Measurements from ENCODE around the gene TMEM198. TPM values are rescaled to one million over a fixed set of nuclear protein-coding genes. Genes with fewer than 3 reads are reported as not detected.

TMEM198 gene
- total RNA-seq, 1 donor from 2014 or later, result 3.4 TPM

DNA sequence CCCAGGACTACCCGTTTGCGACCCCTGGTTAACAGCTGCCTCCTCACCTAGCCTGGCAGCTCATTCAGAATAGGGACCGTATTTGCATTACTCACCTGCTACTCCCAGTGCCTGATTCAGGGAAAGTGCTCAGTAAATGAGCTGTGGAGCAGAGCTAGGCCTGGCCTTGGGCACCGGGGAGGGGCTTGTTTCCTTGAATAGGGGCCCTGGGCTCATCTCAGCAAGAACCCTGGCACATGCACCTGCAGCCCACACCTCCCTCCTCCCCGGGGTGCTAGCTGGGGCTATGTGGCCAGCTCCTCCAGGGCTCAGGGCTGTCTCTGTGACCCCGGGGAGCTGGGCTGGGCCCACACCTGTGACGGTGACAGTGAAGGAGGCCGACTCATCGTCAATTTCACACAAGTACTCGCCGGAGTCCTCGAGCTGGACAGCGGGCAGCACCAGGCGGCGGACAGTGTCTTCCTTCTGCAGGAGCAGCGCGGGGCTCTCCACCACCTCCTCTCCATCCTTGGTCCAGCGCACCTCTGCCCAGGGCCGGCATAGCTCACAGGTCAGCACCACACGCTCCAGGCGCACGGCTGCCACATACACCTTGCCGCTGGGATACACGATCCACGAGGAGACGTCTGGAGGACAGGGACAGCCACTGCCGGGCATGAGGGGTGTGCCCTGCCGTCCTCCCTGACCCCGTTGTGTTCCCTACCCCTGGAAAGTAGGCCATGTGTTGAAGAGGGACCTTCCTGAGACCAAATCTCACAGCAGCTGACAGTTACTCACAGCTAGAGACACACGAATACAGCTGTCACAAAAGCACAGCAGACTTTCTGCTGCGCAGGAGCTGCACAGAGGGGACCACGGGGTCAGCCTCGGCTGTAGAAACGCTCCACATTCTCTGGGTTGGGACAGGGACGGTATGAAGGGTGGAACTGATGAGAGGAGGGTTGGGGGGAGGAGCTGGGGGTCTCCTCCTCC lies 18.5 kb downstream of the TMEM198 start:
- intact Hi-C loops (cut with micrococcal nuclease), result no loop called here
- Mint-ChIP-seq H3K4me1 (no peaks in the 10 kb centered on the region), H3K27ac (no peak overlapping the region), H3K4me3 (no peak overlapping the region), H3K36me3 (ENCODE audit: low read depth) (no peaks in the 10 kb centered on the region), H3K27me3 (peaks cover 3% of the 10 kb centered on the region), H3K9me3 (no peaks in the 10 kb centered on the region)
- DNase-seq, result no peak

- no peaks in the 10 kb centered on the region for H3K9me3 Mint-ChIP-seq
Observed at GRCh38 chr2:219563271-219563928, 19.6 kb downstream of the TMEM198 start.

DNA sequence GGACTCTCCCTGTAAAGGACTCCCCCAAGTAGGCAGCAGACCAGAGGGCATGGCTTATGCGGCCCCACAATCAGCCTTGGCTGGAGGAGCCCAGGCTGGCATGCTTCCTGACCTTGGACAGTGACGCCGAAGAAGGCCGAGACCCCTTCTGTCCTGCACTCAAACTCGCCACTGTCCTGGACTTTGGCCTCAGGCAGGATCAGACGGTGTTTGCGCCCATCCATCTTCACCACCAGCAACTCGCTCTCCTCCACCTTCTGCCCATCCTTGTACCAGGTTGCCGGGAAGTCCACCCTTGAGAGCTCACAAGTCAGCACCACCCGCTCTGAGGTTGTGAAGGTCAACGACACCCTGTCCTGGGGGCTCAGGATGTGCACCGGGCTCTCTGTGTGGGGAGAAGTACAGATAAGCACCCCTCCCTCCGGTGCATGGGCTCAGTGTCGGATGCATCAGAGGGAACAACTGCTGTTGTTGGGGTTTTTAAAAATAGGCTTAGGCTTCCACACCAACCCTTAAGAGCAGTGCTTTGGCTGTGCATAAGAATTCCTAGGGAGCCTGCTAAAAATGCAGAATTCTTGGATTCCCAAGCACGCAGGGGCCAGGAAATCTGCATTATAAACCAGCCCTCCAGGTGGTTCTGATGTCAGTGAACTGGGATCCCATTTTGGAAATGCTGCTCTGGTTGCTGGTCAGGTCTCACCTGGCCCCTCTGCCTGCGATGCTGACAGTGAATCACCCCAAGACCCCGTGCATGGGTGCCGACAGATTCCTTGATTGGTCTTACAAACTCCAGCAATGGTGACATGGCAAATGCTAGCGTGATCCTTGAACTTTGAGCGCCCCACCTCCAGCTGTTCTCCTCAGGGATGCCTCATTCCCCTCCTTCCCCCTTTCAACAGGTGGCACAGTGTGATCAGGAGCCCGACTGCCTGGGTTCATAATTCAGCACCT lies 21.6 kb downstream of the TMEM198 start:
- H3K27ac Mint-ChIP-seq, result no peak overlapping the region
- H3K4me1 Mint-ChIP-seq, result no peaks in the 10 kb centered on the region
- intact Hi-C loops (cut with micrococcal nuclease), result no loop called here
- no peaks in the 10 kb centered on the region for H3K9me3 Mint-ChIP-seq
- peaks cover 21% of the 10 kb centered on the region for H3K27me3 Mint-ChIP-seq
- no peaks in the 10 kb centered on the region for H3K36me3 Mint-ChIP-seq (ENCODE audit: low read depth)
- H3K4me3 Mint-ChIP-seq, result no peak overlapping the region
- DNase-seq, result no peak

More at GRCh38 chr2:219563271-219563928, 19.6 kb downstream of the TMEM198 start:
- H3K36me3 Mint-ChIP-seq (ENCODE audit: low read depth), result no peaks in the 10 kb centered on the region
- H3K4me3 Mint-ChIP-seq, result no peak overlapping the region
- no peak overlapping the region for H3K27ac Mint-ChIP-seq
- intact Hi-C loops (cut with micrococcal nuclease), result no loop called here
- H3K27me3 Mint-ChIP-seq, result peaks cover 6% of the 10 kb centered on the region
- no peak for DNase-seq
- no peaks in the 10 kb centered on the region for H3K4me1 Mint-ChIP-seq

DNA sequence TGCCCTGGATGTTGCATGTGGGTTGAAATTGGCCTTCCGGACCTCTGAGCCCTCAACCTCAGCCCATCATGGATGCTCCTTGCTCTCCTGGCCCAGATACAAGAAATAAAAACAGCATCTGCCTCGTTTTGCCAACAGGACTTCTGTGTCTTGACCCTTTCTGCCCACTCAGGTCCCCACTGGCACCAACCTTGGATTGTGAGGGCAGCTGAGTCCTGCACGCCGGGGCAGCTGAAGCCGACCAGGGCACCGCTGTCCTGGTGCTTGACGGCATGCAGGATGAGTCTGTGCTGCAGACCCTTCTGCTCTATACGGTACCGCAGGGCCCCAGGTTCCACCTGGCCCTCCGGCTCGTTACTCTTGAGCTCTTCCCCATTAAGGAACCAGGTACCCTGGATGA lies 22.8 kb downstream of the TMEM198 start:
- Mint-ChIP-seq H3K9me3 (no peaks in the 10 kb centered on the region), H3K27ac (no peak overlapping the region), H3K36me3 (ENCODE audit: low read depth) (no peaks in the 10 kb centered on the region), H3K4me3 (no peak overlapping the region), H3K27me3 (peaks cover 23% of the 10 kb centered on the region), H3K4me1 (no peaks in the 10 kb centered on the region)
- DNase-seq, result no peak
- intact Hi-C loops (cut with micrococcal nuclease), result no loop called here

DNA sequence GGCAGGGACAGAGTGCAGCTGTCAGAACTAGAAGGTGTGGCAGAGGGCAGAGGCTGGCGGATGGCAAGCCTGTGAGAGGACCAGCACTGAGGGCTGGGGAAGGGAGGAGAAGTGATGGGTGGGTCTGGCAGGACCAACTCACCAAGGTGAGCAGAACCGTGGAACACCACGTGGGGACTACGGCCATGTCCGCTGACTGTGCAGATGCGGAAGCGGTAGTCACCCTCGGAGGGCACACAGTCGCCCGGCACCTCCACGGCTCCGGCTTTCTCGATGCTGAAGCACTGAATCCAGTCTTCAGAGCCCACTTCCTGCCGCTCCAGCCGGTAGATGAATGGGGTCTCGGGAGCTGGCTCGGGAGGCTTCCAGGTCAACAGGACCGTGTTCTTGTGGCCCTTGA lies 23.3 kb downstream of the TMEM198 start:
- Mint-ChIP-seq H3K27me3 (peaks cover 28% of the 10 kb centered on the region), H3K4me1 (no peaks in the 10 kb centered on the region), H3K27ac (no peak overlapping the region), H3K9me3 (no peaks in the 10 kb centered on the region), H3K4me3 (no peak overlapping the region), H3K36me3 (ENCODE audit: low read depth) (no peaks in the 10 kb centered on the region)
- intact Hi-C loops (cut with micrococcal nuclease), result no loop called here
- DNase-seq, result no peak

- H3K36me3 Mint-ChIP-seq (ENCODE audit: low read depth), result no peaks in the 10 kb centered on the region
- H3K27ac Mint-ChIP-seq, result no peak overlapping the region
- no peaks in the 10 kb centered on the region for H3K9me3 Mint-ChIP-seq
- no peaks in the 10 kb centered on the region for H3K4me1 Mint-ChIP-seq
- no peak overlapping the region for H3K4me3 Mint-ChIP-seq
- DNase-seq, result no peak
- intact Hi-C loops (cut with micrococcal nuclease), result no loop called here
- H3K27me3 Mint-ChIP-seq, result peaks cover 36% of the 10 kb centered on the region
Observed at GRCh38 chr2:219567791-219568361, 24.0 kb downstream of the TMEM198 start.

GRCh38 chr2:219569041-219569440 lies 25.2 kb downstream of the TMEM198 start:
- intact Hi-C loops (cut with micrococcal nuclease), result no loop called here
- H3K27ac Mint-ChIP-seq, result no peak overlapping the region

DNA sequence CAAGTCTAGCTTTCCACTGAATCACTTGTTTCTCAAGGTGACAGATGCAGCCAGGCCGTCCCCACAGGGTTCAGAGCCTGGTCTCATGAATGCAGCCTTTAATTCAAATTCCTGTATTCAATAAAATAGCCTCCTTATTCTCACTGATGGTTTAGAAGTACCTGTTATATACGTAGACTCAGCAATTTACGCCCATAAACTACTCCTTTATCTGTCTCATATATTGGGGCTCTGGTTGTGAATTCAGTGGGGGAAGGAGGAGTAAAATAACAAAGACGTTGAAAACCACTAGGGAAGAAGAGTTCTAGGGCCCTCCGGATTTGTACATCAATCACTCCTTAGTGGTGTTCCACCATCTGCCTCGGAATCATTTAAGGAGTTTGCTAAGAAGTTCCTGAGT lies 25.8 kb downstream of the TMEM198 start:
- Mint-ChIP-seq H3K4me3 (no peak overlapping the region), H3K4me1 (no peaks in the 10 kb centered on the region), H3K27me3 (peaks cover 41% of the 10 kb centered on the region), H3K27ac (no peak overlapping the region), H3K9me3 (no peaks in the 10 kb centered on the region), H3K36me3 (ENCODE audit: low read depth) (no peaks in the 10 kb centered on the region)
- no peak for DNase-seq
- intact Hi-C loops (cut with micrococcal nuclease), result no loop called here

More at GRCh38 chr2:219569041-219569440, 25.2 kb downstream of the TMEM198 start:
- no peak for DNase-seq
- Mint-ChIP-seq H3K27me3 (peaks cover 44% of the 10 kb centered on the region), H3K9me3 (no peaks in the 10 kb centered on the region), H3K36me3 (ENCODE audit: low read depth) (no peaks in the 10 kb centered on the region), H3K4me1 (no peaks in the 10 kb centered on the region), H3K4me3 (no peak overlapping the region)

- H3K4me1 Mint-ChIP-seq, result no peaks in the 10 kb centered on the region
- no peak for DNase-seq
- H3K36me3 Mint-ChIP-seq (ENCODE audit: low read depth), result no peaks in the 10 kb centered on the region
- H3K27ac Mint-ChIP-seq, result no peak overlapping the region
- no peaks in the 10 kb centered on the region for H3K9me3 Mint-ChIP-seq
- peaks cover 43% of the 10 kb centered on the region for H3K27me3 Mint-ChIP-seq
- peak overlapping the region; percentile 41 for H3K4me3 Mint-ChIP-seq
- intact Hi-C loops (cut with micrococcal nuclease), result no loop called here
Observed at GRCh38 chr2:219570194-219570923, 26.5 kb downstream of the TMEM198 start.

DNA sequence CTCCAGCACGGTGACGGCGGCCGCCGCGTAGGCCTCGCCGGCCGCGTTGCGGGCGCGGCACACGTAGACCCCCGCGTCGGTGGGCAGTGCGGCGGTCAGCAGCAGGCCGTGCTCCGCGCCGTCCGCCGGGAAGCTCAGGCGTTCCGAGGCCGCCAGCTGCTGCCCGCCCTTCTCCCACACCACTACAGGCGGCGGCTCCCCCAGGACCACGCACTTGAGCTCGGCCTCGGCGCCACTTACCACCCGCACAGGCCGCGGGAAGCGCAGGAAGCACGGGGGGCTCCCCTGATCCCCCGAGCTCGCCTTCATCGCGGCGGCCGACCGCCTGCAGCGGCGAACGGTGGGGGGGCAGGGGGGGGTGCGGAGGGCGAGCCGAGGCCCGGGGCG lies 27.1 kb downstream of the TMEM198 start:
- Mint-ChIP-seq H3K36me3 (ENCODE audit: low read depth) (no peaks in the 10 kb centered on the region), H3K9me3 (no peaks in the 10 kb centered on the region), H3K4me3 (no peak overlapping the region), H3K27me3 (peaks cover 45% of the 10 kb centered on the region), H3K4me1 (no peaks in the 10 kb centered on the region), H3K27ac (no peak overlapping the region)
- intact Hi-C loops (cut with micrococcal nuclease), result no loop called here
- no peak for DNase-seq

- Mint-ChIP-seq H3K27me3 (peaks cover 45% of the 10 kb centered on the region), H3K36me3 (ENCODE audit: low read depth) (no peaks in the 10 kb centered on the region), H3K4me1 (no peaks in the 10 kb centered on the region), H3K27ac (no peak within 1 kb of the TSS), H3K9me3 (no peaks in the 10 kb centered on the region), H3K4me3 (peak within 1 kb of the TSS; percentile 41)
- intact Hi-C loops (cut with micrococcal nuclease), result no loop called here
- DNase-seq, result no peak
Observed at GRCh38 chr2:219571311-219572236, 27.7 kb downstream of the TMEM198 start, which contains the start of gene OBSL1. OBSL1 (minus strand) TSS chr2:219571539; CDS start chr2:219571232, 307 bp downstream.

Data from activated CD4-positive, alpha-beta T cell treated with anti-CD3 and anti-CD28 coated beads, Interleukin-2, amount 10 ng/mL, durations not matched to agents 24 days and 14 days (primary cell).